Renal cortical epithelial cell (primary cell): ENCODE measurements around the gene IVD. TPM values are rescaled to one million over a fixed set of nuclear protein-coding genes. Genes with fewer than 3 reads are reported as not detected.

ENCODE experiments used
- DNase-seq: peaks from one replicate; pipeline ENCODE4 v3.0.0-alpha.2; 2011; ENCODE audit warnings: low read depth
- total RNA-seq: library from RNA; depleted of rRNA; stranded (reverse); fragments of >200 nt; gene quantifications from 2 replicates; pipeline ENCODE4 v1.2.3, GENCODE V29; 2014

Gene IVD
- total RNA-seq, 1 donor from 2014 or later: 68.8 TPM

- no peak for DNase-seq
These were observed 53.9 kb downstream of the IVD start for GRCh38 chr15:40459391-40460015.

GRCh38 chr15:40460404-40460803, 54.8 kb downstream of the IVD start:
- no peak for DNase-seq

- no peak for DNase-seq
These were observed 56.4 kb downstream of the IVD start for GRCh38 chr15:40461958-40462357.

GRCh38 chr15:40463279-40463678, 57.7 kb downstream of the IVD start:
- no peak for DNase-seq

- DNase-seq: no peak
These were observed 58.4 kb downstream of the IVD start for GRCh38 chr15:40463886-40464545.

DNA sequence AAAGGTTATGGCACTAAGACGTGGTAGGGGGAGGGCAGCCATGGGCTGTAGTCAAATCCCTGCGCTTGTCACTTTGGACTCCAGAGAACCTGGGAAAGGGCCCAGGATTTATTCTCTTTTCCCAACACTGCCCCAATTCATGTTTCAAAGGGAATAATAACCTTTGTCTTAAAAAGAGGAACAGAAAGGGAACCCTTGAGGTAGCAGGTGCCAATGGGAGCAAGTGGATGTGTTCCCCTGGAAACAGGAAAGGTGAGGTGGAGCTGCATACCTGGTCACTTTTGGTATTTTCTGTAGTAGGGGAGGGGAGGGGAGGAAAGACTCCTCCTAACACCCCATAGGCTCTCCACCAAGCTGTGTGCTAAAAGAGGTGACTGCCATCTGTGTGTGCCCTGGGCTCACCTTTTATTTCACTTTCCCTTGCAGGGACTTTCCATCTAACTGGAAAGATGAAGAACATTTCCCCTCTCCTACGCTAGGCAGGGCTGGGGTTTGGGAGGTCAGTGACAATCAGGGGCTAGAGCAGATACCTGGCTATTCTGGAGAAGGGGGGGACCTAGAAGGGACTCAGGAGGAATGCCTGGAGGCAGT, 59.1 kb downstream of the IVD start:
- DNase-seq: no peak

DNA sequence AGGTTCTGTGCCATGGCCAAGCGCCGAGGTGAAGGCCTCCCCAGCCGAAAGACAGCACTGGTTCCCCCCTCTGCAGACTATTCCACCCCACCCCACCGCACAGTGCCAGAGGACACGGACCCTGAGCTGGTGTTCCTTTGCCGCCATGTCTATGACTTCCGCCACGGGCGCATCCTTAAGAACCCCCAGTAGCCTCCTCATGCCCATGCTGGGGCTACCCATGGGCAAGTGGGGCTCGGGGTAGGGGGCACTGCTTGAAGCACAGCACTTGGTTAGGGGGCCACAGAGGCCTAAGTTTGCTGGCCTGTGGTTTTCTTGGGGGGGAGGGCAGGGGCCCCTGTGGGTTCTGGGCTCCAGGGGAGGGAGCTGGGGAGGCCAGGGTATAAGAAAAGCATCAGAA, 60.3 kb downstream of the IVD start:
- DNase-seq: no peak

DNA sequence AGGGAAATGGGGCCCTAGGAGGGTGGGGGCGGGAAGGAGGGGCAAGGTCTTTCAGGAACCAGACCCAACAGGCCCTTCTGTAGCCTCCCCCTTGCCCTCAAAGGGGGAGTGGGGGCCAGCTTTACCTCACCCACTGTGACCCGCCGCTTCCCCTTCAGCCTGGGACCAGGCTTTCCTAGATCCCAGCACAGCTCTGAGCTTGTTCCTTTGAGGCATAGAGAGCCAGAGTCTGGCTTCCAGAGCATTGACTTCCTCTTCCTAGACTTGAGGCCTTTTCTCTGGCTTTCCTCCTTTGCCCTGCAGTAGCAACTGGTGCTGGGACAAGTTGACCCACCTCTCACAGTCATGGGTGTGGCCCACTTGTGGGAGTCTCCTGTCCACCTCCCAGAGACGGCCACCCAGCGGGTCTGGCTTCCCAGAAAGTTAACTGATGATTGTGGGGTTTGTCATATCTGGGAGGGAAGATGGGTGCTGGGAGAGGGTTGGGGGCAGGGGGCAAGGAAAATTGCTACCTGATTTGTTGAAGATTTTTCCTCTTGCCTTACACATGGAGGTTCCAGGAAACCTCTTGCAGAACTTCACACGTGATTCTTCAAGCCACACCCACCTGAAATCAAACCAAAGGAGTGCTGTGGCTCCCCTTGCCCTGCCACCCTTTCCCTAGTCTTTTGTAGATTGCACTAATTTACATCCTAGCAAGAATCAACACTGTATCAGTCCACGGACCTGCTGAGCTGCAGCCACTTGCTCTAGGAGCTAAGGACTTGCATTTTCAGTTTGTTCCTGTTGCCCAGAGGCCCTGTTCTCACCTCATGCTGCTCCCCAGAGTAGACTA, 61.0 kb downstream of the IVD start:
- DNase-seq: no peak

DNA sequence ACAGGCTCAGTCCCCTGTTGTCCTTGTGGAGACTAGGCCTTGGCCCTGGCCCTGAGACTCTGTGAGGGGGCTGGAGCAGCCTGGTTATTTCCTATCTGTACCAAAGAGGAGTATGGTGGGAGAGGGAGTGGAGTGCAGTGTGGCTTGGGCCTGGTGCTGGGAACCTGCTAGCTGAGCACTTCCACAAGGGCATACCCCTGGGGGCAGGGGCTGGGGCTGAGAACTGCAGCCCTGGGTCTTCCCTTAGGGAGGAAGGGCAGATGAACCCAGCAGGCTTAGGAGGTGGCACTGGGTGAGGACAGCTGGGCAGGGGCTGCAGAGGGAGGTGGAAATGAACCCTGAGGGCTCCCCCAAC, 61.6 kb downstream of the IVD start:
- no peak for DNase-seq

DNA sequence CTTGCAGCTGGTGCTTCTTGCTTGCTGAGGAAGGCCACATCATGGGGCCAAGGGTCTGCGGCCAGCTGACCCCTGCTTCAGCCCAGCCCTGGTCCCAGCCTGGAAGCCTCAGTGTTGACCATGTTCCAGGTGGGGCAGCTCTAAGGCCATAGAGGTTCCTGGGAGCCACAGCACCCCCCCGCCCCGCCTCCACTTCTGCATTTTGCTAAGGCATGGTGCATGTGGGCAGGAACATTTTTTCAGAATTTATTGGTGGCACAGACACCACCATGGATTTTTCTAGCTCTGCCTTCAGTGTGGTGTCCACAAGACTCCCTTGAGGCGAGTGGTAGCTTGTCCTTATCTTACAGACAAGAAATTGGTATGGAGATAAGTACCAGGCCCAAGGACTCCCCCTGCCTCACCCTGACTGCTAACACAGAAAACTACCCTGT, 63.3 kb downstream of the IVD start:
- no peak for DNase-seq

GRCh38 chr15:40469776-40470390, 64.3 kb downstream of the IVD start:
- no peak for DNase-seq

GRCh38 chr15:40470423-40471104, 65.0 kb downstream of the IVD start, which contains the start of gene CHST14:
CHST14 (plus strand) TSS chr15:40470984; CDS start chr15:40471214, 230 bp downstream.
- peak; percentile 71 for DNase-seq

Other genes starting within 250 kb of the IVD start
- gene BUB1B, start 244.7 kb upstream of the IVD start, total RNA-seq: 1.8 and 11.6 TPM in 2 replicates
- gene PAK6, start 166.7 kb upstream of the IVD start, total RNA-seq: 3.4 and 6.1 TPM in 2 replicates
- 0.05 TPM in 1 of 2 replicates, not detected in the other for gene ANKRD63, start 122.7 kb upstream of the IVD start, total RNA-seq
- 0.52 TPM in 1 of 2 replicates, not detected in the other for gene PLCB2, start 97.9 kb upstream of the IVD start, total RNA-seq
- gene INAFM2, start 82.1 kb upstream of the IVD start, total RNA-seq: 11.5 and 13.5 TPM in 2 replicates
- gene CCDC9B, start 64.9 kb upstream of the IVD start, total RNA-seq: 59.2 and 165 TPM in 2 replicates
- not detected in 2 replicates for gene PHGR1, start 54.8 kb upstream of the IVD start, total RNA-seq
- 0.17 and 0.25 TPM in 2 replicates for gene DISP2, start 47.6 kb upstream of the IVD start, total RNA-seq
- gene KNSTRN, start 23.1 kb upstream of the IVD start, total RNA-seq: 34.2 and 58.5 TPM in 2 replicates
- 6.8 and 17.5 TPM in 2 replicates for gene BAHD1, start 35.2 kb downstream of the IVD start, total RNA-seq
- 5.2 and 18.5 TPM in 2 replicates for gene CHST14, start 65.2 kb downstream of the IVD start, total RNA-seq
- gene CCDC32, start 159.2 kb downstream of the IVD start, total RNA-seq: 25.6 and 29.2 TPM in 2 replicates
- 12.7 and 17.7 TPM in 2 replicates for gene RPUSD2, start 163.5 kb downstream of the IVD start, total RNA-seq
- 0.80 and 9.9 TPM in 2 replicates for gene KNL1, start 188.5 kb downstream of the IVD start, total RNA-seq